Kidney glomerular epithelial cell (primary cell): Measurements from ENCODE around the gene FLT1.

ENCODE experiments used
- DNase-seq: peaks from one replicate; lab custom pipeline; 2025; lab: John Stamatoyannopoulos, UW

FLT1 gene

DNA sequence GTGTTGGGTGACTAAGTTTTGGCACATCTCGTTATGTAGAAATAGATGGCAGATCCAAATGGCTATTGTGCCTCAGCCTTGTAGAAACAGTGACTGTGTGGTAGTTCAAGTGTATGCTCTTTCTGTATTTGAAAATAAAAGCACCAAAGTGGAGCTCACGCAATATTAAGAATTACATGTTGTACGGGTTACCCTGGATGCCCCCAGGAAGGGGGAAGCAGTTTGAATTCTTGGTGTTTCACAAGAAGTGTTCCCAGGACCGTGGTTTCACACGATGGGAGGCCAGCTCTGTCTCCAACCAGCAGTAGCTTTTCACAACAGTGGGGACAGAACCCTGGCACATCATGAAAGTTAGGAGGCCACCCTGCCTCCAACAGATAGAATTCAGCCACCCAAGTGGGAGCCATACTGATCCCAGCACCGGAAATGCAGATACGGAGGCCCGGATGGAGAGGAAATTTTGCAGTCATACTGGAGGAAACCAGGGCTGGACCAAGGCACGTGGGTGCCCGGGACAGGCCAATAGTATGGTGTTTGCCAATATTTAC lies 8.9 kb downstream of the FLT1 start:
- DNase-seq = no peak

DNA sequence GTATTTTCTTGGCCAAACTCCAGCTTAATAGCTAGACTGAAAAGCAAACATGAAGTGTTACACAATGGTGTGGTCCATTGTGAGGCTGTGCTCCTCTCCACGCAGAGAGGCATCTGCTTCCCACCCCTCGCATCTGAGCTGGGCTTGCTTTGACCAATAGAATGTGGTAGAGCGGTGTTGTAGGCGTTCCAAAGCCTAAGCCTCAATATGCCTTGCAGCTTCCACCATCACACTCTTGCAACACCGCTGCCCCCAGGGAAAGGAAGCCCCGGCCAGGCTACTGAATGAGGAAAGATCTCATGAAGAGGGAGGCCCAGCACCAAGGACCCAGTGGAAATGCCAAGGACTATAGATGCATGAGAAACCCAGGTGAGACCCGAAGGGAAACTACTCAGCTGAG lies 9.4 kb downstream of the FLT1 start:
- no peak for DNase-seq

DNA sequence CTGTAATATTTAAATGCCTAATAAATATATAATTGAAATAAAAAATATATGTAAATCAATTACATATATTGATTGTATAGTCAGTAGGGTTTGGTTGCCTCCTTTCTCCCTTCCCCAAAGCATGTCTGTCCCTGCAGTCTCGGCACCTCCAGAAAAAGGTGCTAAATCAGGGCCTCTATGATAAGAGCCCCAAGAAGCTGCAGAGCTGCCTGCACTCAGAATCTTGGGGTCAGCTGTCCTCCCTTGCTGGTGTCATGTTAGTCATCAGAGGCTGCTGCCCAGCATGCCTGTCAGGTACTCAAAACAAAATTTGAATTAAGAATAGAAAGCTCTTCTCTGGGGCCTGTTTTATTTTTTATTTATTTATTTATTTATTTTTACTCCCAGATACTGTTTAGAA lies 9.8 kb downstream of the FLT1 start:
- no peak for DNase-seq

DNA sequence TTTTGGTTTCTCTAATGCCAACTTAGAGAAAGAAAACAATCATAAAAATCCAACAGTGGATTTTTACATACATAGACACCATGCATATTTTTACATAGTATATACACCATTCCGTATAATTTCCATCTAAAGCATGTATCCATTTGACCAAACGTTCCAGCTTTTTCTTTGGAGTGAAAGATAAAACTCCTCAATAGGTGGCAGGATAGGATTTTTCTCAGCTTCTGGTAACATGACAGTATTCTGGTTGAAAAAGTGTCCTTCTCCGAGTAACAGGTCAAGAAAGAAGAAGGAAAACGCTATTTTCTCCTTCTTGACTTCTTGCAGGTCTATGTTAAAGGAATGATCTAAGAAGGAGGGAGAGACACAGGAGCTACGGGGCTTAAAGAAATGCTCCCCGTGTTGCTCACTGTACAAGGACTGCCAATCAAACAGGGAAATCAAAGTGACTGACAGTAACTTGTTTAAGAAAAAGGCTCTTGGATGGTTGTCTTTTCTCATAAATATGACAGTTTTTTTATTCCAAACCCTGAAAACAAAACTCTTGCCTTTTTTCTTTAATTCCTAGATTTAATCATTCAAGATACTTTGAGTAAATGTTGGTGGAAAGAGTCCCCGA lies 11.5 kb downstream of the FLT1 start:
- DNase-seq = no peak

DNA sequence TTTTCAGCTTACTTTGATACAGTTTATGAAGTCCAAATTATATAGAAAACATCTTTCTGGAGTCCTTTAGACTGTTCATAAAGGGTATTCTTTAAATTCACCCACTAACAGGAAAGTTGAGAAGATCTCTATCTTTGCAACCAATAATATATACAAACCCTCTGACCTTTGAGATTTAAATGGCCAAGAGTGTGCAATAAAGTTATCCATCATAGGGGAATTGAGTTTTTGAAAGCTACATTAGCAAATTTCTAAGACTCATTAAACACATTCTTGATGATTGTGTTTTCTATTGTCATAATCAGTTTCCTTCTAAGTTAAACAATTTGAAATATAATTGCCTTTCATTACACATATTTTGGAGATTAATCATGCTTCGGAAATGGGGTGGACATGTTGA lies 15.9 kb downstream of the FLT1 start:
- no peak for DNase-seq

DNA sequence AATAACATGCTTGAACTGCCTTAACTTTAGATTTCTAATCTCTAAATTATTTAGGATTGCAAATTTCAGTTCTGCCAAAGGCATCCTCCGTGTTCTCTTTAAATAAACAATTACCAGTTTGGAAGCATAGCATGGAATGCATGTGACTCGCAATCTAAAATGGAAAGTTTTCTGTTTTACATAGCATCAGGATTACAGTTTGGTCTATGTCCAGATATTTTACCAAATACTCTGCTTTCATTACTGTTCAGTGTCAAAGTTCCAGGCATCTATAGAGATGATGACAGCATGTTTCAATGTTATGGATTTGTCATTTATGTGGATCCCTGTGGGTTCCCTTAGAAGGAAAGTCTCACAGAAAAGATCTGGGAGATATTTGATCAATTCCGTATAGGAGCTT lies 16.8 kb downstream of the FLT1 start:
- no peak for DNase-seq

DNA sequence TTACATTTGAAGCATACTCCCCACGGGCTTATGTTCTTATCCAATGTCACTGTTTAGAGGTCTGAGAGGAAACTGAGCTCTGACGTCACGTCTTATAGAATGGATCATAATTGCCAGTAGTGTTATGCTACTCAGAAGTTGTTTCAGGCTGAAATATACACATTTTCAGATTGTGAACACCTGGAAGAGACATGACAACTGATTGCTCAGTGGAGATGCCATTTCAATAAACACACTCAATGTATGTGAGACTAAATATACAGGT lies 17.3 kb downstream of the FLT1 start:
- DNase-seq = no peak

DNA sequence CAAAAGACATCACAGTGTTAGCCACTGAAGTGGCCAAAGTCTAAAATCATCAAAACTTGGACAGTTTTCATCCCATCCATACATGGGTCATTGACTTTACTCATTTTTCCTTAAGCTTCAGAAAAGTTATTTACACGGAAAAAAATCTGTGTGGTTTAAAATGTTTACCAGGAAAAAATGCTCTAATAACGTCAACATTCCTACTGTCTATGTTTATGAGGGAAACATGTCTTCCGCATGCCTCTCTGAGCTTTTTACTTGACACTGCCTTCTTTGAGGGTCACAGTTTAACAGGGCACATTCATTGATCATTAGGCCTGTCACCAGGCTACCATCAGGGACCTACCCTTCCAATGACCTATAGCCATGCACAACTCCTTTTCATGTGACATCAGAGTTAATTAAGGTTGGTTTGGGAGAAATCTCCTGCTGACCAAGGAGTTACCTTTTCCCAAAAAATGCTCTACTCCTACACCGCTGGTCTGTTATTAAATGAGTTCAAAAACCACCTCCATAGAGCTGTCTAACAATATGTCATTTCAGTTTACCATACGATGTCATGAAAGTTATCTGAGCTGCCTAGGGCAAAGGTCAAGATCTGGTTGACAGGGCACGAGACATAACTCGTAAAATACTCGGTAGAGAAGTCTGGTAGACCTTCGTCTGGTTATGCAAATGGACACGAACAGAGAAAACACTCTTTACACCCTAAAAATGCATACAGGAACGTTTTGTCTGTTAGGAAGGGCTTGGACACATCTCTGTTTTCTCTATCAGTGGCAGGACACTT lies 17.8 kb downstream of the FLT1 start:
- no peak for DNase-seq

DNA sequence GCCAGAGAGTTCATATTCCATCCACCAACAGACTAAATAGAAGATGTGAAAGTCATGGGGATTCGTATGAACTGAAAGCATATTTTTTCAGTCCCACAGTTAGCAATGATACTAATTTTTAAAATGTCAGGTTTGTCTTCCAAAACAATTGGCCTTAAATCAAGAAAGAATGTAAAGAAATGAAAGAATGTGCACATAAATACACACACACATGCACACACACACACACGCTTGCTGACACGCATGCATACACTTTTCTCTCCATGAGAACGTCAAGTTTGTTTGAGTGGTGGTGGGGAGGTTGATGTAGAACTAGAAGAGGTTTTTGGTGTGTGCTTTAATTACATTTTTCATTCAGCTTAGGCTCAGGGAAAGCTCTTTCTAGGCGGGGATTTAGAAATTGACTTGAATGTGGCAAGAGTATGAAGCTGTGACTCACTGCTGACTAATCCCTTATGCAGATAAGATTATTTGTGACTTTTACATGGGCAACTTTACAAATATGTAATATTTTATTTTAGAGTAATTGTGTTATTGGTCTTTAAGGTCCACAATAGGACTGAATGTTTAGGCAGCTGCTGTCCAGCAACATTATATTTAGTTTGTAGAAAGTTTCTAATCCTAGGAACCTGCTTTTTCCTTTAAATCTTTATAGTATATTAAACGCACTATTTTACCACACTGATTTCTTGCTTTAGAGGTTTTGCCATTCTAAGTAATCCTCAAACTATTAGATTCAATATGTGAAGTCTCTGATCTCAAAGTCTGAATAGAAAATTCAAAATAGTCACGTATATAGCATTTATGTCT lies 18.8 kb downstream of the FLT1 start:
- DNase-seq = peak; percentile 16

DNA sequence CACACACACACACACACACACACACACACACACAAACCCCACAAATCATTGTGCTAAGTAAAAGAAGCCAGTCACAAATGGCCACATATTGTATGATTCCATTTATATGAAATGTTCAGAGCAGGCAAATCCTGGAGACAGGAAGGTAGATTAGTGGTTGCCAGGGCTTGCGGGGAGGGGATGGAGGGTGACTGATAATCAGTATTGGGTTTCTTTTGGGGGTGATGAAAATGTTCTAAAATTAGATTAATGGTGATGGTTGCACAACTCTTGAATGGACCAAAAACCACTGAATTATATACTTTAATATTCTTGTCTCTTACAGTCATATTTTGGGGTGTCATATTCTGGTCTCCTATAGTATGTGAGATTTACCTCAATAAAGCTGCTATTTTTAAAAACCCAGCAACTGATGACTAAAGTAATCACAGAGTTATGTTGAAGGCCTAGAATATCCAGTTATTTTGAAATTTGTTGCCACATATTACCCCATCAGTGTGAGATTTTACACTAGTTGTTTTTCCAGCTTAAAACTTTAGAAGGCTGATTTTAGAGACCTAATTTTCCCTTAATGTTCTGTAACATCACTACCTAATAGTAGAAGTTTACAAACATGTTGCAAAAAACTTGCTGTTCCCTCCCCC lies 20.3 kb downstream of the FLT1 start:
- no peak for DNase-seq

DNA sequence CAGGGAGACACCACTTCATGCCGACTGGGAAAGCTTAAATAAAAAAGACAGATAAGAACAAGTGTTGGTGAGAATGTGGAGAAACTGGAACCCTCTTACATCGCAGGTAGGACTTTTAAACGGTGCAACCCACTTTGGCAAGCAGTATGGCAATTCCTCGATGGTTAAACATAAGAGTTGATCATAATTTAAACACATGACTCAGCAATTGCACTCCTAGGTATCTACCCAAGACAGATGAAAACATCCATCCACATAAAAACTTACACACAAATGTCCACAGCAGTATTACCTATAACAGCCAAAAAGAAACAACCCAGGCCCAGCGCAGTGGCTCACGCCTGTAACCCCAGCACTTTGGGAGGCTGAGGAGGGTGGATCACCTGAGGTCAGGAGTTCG lies 21.9 kb downstream of the FLT1 start:
- no peak for DNase-seq

DNA sequence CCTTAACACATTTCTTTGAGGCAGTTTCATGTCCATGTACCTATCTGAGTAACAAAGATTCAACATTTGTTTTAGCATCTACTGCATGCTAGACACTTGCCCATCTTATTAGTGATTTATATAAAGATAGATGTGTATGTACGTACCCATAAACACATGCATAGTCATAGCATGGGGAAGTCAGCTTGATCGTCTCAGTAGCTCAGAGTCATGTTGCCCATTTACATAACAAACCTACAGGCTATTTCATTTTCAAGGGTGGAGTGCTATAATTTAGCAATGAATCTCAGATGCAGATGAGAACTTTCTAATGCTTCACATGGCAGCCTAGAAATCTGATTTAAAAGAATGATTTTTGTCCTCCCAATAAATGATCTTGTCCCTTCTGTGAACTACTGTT lies 23.5 kb downstream of the FLT1 start:
- DNase-seq = no peak

DNA sequence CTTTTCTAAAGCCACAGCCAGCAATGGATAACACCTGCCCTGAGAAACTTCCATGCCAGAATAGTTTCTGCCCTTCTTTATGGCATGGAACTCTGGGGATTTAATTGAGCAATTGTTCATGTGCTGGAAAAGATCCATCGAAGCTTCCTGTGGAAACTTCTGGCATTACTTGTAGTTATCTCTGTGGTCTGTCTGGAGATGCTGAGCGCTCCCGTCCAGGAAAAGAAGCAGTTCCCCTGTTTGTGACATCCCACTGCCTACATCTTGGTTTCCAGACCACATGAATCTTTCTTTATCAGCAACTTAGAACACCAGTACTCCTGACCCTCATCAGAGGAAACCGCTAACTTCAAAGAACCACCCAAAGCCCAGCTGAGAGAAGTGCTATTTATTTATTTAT lies 24.6 kb downstream of the FLT1 start:
- no peak for DNase-seq

DNA sequence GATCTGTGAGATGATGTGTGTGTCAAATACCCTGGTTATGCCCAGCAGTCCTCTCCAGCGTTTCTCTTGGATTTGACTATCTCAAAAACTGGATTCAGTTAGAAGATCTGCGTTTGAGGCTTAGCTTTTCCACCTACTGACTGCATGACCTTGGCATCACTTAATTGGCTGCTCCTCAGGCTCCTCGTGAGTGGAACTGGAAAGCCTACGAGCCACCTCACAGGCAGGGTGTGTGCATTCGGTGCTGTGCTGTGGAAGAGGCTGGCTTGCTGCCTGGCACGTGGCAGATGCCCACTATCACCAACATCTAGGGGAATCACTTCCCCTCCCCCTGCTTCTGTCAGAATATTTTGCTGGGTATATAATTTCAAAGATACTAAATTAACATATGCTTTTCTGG lies 25.6 kb downstream of the FLT1 start:
- DNase-seq = no peak

DNA sequence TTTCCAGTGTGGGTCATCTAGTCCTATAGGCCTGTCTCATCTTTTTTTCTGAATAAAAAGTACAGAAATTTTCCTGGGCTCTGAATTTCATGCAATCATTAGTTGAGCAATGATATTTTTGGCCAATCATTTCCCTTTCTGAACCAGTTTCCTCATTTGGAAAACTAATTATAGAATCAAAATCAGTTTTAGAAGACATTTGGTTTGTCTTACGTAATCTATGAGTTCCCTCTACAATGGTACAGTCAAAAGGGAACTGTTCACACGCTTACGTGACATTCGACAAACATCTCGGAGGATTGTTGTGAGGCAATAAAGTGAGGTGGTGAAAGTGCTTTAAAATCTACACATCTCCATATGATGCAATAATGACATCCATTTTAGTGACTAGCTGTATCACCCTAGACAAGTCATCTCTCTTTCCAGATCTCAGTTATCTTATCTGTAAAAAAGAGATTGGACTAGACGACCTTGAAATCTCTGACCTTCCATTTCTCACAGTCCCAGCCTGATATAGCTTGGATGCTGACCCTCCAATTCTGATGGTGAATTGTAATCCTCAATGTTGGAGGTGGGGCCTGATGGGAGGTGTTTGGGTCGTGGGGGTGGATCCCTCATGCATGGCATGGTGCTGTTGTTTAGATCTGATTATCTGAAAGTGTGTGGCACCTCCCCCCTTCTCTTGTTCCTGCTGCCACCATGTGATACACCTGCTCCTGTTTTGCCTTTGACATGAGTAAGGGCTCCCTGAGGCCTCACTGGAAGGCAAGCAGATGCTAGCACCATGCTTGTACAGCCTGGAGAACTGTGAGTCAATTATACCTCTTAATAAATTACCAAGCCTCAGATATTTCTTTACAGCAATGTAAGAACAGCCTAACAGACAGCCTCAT lies 26.7 kb downstream of the FLT1 start:
- DNase-seq = no peak

DNA sequence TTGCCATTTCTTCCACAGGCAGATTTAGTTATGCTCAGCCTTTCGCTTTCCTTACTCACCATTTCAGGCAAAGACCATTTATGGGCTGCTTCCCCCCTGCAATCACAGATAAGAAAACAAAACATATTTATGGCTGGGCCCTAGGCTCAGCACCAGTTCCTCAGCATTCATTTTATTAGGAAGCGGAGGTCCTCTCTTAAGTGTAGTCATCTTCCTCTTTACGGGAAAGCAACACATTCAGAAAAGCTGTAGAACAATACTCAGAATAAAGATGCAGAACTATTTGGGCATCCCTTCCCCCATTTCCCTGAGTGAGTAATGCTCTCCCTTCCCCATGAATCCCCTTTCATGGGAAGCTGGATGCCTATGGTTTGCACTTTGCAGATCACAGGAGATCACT lies 27.9 kb downstream of the FLT1 start:
- DNase-seq = no peak

DNA sequence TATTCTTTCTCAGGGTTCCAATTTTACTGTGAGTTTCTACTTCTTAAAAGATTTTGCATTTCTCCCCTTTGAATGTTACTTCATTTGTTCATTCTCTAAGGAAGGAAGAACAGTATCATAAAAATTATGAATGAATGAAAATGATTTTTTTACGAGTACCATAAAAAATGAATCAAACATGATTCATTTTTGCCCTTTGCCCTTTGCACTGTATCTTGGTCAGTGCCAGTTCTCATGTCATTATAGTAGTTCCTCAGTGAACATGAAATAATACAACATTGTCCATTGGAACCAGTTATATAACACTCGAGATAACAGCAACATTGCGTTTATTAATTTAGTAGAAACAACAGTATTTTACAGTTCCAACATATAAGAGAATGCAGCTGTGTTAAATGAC lies 28.8 kb downstream of the FLT1 start:
- DNase-seq = no peak

DNA sequence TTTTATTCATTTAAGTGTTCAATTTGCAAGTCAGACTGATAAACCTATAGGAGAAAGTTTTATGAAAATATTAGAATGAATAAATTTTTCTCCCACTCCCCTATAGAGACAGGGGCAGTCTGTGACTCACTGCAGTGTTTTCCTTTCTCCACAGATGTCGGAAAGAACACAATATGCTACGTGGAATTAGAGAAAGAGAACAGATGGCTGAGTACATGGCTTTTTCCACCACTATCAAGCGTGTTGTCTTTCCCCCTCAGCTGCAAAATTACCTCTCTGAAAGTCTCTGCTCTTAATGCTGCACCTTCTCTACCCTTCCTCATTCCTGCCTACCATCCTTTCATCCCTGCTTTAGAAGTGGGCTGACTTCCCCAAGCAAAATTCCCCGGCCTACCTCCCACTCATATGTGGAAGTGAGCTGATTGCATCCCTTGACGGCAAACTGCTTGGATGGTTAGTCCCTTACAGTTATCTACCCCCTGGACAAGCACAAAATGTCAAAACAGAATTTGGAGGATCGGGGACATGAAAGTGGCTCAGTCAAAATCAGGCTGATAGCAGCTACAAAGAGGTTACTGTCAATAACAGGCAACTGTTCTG lies 30.0 kb downstream of the FLT1 start:
- no peak for DNase-seq

DNA sequence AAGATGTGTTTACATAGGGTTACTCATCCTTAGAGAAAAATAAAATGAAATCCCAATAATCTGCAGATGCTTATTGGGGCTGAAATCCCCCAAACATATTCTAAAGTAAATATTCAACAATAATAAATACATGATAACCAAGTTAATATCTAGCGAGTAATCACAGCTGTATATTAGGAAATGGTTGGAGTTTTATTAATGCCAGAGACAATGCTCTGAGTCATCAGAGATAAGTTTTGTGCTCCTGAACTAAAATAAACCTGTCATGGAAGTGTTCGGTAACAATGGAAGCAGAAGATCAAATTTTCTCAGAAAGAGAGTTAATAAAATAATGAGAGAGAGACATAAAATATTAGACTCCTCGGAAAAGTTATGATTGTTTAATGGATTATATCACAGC lies 31.4 kb downstream of the FLT1 start:
- DNase-seq = no peak

DNA sequence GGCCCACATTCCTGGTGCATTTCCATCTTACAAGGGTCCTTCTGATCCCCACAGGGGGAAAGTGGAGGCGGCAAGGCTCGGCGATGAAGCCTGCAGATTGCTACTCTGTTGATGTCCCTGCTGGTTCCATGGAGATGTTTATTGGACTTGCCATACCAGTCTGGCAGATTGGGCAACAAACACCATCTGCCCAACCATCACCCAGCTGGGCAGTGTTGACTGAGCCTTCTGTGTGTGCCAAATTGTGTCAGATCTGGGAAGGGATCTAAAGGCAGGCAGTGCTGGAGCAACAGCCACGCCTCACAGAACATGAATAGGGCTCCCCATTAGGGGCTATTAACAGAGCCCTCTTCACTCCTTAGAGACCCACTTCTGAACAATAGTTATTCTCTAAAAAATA lies 35.0 kb downstream of the FLT1 start:
- DNase-seq = no peak

DNA sequence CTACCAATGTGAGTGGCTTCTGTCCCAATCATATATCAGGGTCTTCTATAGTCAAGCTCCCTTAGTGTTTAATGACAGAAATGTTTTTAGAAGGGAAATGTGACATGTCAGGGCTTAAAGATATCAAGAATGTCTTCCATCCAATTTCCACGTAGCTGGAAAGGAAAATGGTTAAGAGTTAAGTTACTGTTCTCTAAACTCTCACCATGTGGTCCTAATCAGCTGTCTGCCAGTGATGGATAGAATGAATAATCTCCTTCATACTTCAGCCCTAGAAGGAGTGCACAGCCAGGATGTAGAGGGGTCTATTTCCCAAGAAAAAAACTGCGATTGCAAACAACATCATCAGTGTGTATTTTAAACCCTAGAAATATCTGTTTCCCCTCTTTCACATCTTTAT lies 36.3 kb downstream of the FLT1 start:
- no peak for DNase-seq
